ENCODE measurements around the gene ARHGEF4.

DNA sequence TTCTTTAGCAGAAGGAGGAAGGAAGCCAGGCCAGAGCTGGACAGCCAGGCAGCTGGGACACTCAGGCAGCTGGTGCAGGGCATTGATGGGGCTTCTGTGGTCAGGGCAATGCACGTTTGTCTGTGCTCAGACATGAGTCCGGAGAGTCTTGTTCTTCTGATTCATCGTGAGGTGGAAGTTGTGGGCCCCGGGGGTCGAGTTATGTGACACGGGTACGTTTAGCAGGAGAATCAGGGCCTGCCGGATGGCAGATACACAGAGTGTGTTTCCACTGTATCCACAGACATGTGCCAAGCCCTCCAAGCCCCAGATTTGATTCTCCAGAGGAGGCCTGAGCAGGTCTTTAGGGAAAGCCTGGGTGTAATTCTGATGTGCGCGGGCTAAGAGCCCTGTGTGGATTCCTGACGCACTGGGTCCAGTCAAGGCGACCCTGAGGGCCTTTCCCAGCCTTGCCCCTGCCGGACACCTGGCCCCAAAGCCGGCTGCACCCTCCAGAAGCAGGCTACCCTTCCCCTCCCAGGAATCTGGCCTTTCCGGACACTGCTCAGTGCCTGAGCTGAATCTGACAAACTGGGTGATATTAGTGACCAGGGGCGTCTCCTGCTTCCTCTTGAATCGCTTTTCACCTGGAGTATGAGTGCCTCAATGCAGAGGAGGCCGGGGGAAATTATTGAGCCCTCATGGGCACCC is 10.1 kb downstream of the ARHGEF4 start:
- TF ChIP-seq JUN (CRISPR knock-in tag; IDR thresholded peaks at IDR 0.05): no peak
- no peak for TF ChIP-seq CTCF (IDR thresholded peaks at IDR 0.05)
- TF ChIP-seq, protein P1, sequence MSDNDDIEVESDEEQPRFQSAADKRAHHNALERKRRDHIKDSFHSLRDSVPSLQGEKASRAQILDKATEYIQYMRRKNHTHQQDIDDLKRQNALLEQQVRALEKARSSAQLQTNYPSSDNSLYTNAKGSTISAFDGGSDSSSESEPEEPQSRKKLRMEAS (CRISPR knock-in tag; IDR thresholded peaks at IDR 0.05): no peak
- no peak for TF ChIP-seq PRDM15 (CRISPR knock-in tag; IDR thresholded peaks at IDR 0.05)
- TF ChIP-seq, protein P2, sequence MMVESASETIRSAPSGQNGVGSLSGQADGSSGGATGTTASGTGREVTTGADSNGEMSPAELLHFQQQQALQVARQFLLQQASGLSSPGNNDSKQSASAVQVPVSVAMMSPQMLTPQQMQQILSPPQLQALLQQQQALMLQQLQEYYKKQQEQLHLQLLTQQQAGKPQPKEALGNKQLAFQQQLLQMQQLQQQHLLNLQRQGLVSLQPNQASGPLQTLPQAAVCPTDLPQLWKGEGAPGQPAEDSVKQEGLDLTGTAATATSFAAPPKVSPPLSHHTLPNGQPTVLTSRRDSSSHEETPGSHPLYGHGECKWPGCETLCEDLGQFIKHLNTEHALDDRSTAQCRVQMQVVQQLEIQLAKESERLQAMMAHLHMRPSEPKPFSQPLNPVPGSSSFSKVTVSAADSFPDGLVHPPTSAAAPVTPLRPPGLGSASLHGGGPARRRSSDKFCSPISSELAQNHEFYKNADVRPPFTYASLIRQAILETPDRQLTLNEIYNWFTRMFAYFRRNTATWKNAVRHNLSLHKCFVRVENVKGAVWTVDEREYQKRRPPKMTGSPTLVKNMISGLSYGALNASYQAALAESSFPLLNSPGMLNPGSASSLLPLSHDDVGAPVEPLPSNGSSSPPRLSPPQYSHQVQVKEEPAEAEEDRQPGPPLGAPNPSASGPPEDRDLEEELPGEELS (CRISPR knock-in tag; IDR thresholded peaks at IDR 0.05): no peak
- TF ChIP-seq ZNF416 (CRISPR knock-in tag; IDR thresholded peaks at IDR 0.05): no peak
- TF ChIP-seq SMAD3 (CRISPR knock-in tag; IDR thresholded peaks at IDR 0.05; ENCODE audit: borderline replicate concordance): no peak
- TF ChIP-seq, protein P3, sequence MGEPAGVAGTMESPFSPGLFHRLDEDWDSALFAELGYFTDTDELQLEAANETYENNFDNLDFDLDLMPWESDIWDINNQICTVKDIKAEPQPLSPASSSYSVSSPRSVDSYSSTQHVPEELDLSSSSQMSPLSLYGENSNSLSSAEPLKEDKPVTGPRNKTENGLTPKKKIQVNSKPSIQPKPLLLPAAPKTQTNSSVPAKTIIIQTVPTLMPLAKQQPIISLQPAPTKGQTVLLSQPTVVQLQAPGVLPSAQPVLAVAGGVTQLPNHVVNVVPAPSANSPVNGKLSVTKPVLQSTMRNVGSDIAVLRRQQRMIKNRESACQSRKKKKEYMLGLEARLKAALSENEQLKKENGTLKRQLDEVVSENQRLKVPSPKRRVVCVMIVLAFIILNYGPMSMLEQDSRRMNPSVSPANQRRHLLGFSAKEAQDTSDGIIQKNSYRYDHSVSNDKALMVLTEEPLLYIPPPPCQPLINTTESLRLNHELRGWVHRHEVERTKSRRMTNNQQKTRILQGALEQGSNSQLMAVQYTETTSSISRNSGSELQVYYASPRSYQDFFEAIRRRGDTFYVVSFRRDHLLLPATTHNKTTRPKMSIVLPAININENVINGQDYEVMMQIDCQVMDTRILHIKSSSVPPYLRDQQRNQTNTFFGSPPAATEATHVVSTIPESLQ (CRISPR knock-in tag; IDR thresholded peaks at IDR 0.05): no peak
